Effector CD8-positive, alpha-beta T cell (primary cell): ENCODE data around the gene DUOX1.
A peak's percentile ranks its signal among the peaks of the same experiment; 100 is the strongest.

ENCODE experiments used
- DNase-seq: peaks from one replicate; lab custom pipeline; 2025; lab: John Stamatoyannopoulos, UW

DUOX1 gene

GRCh38 chr15:45187894-45188830 lies 58.4 kb downstream of the DUOX1 start, which contains the start of gene SHF:
Gene SHF (minus strand): TSS chr15:45187966. CDS start chr15:45187951, 15 bp downstream.
- peak; percentile 66 for DNase-seq

DNA sequence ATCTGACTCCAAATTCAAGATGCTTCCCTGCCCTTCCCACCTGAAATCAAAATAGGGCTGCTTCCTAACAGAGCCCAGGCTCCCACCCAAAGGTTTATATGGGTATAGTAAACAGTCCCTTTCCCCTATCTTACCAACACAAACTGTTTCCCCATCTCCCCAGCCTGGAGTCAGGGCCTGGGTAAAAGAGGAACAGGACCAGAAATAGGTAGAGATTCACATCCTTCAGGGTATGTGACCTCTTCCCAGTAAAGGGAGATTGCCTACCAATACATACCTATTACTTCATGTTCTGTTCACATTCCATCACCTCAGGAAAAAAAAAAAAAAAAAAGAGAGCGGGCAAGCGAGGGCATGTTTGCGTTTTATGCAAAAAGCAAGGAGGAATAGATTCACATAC lies 67.7 kb downstream of the DUOX1 start:
- DNase-seq, result no peak

DNA sequence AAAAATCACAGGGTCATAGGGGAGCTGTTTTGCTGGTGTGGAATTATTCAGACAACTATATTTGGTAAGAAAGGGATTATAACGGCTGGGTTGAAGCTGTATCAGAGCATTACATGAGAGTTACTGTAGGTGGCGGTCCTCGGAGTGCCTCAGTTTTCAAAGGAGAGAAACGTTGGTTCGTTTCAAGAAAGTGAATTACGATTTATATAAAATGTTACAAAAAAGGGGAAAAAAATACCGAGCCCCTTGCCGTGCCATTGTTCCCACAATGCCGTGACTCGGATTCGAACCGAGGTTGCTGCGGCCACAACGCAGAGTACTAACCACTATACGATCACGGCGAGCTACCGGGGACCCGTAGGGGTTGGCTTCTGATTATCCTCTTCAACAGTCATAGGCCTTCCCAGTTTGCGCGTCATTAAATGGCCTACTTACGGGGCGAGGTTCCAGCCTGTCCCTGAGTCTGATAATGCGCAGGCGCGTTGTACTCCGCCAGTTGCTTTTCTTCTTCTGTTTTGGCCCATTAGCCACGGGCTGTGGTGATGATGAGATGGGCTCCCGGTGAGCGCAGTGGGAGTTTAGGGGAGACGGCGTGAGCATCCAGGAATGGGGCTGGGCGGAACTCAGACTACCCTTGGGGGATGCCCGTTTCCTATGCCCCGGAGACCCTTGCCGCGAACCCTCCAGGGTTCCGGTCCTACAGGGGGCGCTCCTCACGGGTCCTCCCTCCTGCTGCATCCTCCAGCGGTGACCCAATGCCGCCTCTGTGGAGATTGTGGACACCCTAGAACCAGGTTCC lies 68.7 kb downstream of the DUOX1 start:
- peak; percentile 94 for DNase-seq

DNA sequence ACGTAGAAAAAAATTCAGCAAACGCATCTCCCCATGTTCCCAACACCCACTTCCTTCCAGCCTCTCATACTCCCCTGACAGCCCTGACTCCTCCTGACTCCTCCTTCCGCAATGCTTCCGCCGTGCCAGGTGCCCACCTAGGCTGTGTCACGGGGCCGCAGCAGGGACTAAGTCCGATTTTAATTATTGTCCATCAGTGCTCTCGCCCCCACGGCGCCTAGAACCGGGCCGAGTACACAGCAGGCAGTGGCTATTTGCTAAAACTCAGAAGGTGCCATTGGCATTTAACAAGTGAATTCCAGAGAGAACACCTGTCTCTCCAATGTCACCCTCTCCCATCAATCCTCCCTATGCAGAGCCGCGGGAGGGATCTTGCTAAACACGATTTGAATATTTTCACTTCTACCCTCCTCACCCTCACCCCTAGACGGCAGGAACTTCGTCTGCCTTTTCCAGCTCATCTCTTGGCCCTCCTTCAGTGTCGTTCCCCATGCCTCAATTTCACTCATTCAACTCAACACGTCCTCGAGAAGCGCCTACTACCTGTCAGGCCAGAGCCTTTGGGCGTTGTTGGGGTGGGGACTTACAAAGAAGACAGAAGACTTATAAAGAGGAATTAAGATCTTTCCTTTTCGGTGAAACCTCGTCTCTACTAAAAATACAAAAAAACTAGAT lies 69.5 kb downstream of the DUOX1 start:
- peak; percentile 38 for DNase-seq

- DNase-seq, result peak; percentile 89
These were observed 70.4 kb downstream of the DUOX1 start for GRCh38 chr15:45200001-45200798.

DNA sequence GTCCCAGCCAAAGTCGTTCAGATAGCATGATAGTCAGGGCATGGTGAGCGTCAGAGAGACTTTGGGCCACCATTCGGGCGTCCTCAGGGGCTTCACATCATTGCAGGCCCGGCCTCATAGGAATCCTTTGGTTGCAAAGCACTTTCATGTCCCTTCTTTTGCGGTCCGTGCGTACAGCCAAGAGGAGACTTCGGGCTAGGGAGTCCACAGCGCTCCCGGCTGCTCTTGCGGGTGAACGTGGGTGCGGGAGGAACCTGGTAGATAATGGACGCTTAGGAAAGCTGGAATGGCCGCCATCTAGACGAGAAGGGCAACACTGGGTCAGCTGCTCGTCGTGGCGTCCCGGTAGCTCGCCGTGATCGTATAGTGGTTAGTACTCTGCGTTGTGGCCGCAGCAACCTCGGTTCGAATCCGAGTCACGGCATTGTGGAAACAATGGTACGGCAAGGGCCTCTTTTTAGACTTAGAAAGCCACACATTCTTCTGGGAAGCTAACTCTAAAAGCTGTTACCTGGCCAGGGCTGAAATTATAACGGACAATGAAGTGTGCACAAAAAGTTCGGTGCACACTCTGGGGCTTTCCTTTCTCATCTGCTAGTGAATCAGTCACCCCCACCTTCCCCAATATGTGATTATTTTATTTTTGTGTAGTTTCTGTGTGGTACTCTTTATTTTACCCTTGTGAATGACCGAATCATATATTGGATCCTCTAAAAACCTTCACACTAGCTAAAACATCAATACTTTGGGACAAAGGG lies 71.2 kb downstream of the DUOX1 start:
- DNase-seq, result peak; percentile 52

DNA sequence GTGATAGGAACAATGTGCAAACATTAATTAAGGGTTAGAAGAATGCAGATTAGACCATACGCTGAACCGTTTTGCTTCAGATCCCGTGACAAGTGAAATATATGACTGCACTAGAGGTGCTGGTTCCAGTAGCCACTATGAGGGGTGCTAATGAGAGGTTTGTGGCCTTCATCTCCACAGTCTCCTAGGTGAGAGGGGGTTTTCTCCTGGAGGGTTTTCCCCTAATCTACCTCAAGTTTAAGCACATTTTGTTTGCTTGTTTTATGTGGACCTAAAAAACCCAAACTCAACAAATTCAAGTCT lies 71.7 kb downstream of the DUOX1 start:
- DNase-seq, result no peak

DNA sequence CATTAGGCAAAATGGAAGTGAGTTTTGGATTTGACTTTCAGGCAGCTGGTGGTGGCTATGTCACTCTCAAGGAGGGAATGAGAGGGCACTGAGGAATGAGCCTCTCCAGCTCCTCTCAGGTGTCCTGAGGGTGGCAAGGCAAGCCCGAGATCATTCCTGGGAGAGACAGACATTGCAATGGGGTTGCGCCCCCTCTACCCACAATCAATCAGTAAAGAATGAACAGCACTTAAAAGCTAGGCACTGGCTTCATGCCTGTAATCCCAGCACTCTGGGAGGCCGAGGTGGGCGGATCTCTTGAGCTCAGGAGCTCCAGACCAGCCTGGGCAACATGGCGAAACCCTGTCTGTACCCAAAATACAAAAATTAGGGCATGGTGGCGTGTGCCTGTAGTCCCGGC lies 72.1 kb downstream of the DUOX1 start:
- DNase-seq, result no peak

GRCh38 chr15:45203182-45203581 lies 73.4 kb downstream of the DUOX1 start:
- no peak for DNase-seq

- peak; percentile 14 for DNase-seq
These were observed 75.4 kb downstream of the DUOX1 start for GRCh38 chr15:45205192-45205591.

- no peak for DNase-seq
These were observed 82.7 kb downstream of the DUOX1 start for GRCh38 chr15:45212493-45212892.
